Stimulated activated CD8-positive, alpha-beta memory T cell treated with anti-CD3 and anti-CD28 coated beads, Interleukin-15, amount 100 ng/mL, for 24 hours (primary cell): ENCODE results near the gene DGKI.

Experiments
- DNase-seq: peaks from one replicate; pipeline ENCODE4 v3.0.0-alpha.2; 2020; ENCODE audit warnings: low read depth

DGKI gene

DNA sequence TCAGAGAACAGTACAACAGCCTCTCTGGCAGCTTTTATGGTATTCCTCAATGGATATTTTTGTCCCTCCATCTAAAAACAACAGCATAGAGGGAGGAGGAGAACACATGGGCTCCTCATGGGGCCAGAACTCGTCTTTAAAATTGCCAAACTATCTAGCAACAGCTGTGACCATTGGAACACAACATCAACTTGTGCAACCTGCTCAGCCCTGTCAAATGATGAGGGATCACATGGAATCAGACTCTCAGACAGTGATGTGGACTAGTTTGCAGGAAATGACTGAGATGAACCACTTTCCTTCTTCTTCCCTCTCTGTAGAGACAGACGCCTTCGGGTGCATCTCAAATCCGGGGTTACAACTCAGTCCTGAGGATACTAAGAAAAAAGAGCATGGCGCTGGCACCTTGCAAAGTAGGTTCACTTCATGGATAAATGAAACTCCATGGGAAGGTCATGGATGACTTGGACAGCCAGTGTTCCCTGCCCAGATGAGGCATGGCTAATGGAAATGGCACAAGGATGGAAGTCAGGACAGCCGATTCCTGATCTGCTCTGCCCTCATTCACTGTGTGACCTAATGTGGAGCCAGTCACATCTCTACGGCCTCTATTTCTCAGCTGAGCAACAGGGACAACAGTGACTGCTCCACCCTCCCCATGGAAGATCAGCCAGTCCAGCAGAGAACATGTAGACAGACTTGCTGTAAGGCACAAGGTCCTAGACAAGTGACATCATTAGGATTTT, 24.6 kb upstream of the DGKI start:
- DNase-seq: no peak

- DNase-seq: no peak
Measured at GRCh38 chr7:137870684-137871083, 23.9 kb upstream of the DGKI start.

GRCh38 chr7:137870078-137870477, 23.3 kb upstream of the DGKI start:
- no peak for DNase-seq

GRCh38 chr7:137869260-137869659, 22.5 kb upstream of the DGKI start:
- no peak for DNase-seq

- DNase-seq: no peak
Measured at GRCh38 chr7:137867289-137867688, 20.5 kb upstream of the DGKI start.

- no peak for DNase-seq
Measured at GRCh38 chr7:137865764-137866163, 19.0 kb upstream of the DGKI start.

DNA sequence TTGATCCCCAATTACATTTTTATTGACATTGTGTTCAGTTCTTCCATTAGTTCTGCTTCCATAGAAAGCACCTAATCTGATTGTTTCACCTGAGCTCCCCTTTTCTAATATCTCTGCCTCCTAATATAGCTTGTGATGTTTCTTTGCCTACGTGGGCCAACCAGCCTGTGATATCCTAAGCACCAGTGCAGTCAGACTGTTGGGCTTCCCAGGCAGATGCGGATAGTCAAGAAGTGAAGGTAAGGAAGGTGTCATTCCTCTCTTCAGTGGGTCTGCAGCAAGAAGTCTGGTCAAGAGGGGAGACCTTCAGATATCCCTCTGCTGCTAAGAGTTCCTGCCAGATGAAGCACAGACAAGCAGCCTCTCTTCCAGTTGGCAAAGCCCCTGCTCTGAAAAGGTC, 16.2 kb upstream of the DGKI start:
- DNase-seq: no peak

DNA sequence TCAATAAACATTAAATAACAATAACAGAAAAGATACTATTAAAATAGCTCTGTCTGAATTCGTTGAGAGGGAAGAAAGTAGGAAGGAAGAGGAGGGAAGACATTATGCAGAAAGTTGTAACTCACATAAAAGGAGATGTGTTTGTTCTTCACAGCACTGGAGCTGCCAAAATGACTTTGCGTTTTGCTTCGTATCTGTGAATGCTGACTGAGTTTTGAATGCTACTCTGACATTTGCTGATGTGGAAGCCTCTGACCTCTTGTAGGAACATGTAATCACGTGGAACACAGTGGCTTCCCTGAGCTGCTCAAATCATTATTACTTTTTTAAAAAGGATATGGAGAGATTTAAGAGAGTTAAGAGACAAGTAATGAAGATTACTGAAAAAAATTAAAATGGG, 15.6 kb upstream of the DGKI start:
- no peak for DNase-seq

- DNase-seq: no peak
Measured at GRCh38 chr7:137860542-137860941, 13.8 kb upstream of the DGKI start.

DNA sequence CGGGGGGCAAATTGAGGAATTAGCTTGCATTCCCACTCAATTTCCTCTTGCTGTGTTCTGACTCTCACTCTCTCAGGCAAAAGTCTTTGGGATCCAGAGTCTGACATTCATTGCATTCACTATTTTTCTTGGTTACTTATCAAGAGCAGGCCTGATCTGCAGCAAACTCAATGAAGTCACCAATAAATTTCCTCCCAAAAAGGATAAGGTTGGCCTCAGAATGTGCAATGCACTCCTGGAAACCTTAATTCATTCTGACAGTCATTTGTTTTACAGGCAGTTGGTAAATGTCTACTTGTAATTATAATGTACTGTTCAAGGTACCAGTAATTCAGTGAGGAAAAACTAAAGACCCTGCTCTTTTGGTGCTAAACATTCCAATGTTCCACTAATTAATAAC, 6.3 kb upstream of the DGKI start:
- no peak for DNase-seq

DNA sequence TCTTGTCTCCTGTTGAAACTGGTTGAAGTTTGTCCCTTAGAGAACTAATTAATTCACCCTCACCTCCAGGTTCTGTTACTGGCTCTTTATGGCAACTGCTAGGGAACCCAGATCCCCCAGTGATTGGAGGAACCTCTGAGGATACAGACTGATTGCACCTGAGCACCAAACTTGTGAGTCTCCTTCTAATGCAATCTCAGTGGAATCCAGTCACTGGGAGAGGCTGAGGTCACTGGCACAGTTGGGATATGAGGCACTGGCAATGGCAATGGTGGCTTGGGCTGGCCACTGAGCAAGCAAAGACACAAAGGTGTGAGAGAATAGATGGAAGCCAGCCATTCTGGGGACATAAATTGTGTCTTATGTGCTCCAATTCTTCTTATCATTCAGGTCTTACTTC, 5.3 kb upstream of the DGKI start:
- DNase-seq: no peak

DNA sequence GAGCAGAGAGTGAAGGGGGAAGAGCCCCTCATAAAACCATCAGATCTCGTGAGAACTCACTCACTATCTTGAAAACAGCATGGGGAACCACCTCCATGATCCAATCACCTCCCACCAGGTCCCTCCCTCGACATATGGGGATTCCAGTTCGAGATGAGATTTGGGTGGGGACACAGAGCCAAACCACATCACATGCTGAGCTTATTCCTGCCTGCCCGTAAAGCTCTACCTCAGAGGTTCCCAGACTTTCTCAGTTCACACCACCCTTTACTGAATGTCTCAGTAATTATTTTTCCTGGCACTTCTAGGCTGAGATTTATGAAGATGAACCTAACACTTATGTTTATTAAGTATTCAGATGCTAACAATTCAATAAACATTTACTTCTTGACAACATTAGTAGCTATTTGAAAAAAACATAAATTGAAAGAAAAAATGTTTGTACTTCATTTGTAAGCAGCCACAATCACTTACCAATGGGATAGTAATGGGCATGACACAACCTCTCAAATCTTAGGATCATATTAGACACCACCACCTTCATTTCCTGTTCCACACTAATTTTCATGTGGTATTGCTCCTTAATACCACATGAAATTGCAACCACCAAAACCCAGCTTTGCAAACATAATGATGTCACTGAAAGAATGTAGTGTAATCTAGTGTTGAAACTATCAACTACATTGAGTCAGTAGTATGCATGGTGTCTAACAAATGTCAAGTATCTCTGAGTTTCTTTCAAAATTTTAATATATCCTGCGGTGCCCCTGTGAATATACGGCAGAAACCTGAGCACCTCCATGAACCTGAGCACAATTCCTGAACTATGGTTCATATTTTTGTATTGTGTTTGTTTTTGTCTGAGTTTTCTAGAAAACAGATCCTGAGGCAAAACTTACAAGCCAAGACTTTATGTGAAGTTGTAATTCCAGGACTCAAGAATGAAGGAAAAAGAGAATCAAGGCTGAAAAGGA, 4.5 kb upstream of the DGKI start:
- DNase-seq: no peak

- DNase-seq: no peak
Measured at GRCh38 chr7:137850571-137850970, 3.8 kb upstream of the DGKI start.

DNA sequence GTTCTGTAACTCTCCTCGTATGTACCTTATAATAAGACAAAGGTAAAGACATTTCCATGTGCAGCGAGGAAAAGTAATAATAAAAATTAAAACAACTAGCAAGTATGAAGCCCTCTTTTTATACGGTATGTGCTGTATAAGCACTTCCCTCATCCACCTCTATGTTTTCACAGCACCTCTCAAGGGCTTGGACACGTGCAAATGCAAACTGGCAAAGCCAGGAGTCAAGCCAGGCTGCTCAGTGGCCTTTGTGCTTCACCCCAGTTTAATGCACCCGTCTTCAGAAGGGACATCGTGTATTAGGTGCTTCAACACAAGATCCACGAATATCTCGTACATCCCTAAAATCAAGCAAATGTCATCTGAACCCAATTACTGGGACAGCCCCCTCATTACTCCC, 1.3 kb upstream of the DGKI start:
- DNase-seq: no peak

GRCh38 chr7:137847568-137848050, 835 bp upstream of the DGKI start:
- no peak for DNase-seq

- no peak for DNase-seq
Measured at GRCh38 chr7:137846549-137846826, 286 bp downstream of the DGKI start.

GRCh38 chr7:137844677-137845425, 1.9 kb downstream of the DGKI start:
- no peak for DNase-seq

DNA sequence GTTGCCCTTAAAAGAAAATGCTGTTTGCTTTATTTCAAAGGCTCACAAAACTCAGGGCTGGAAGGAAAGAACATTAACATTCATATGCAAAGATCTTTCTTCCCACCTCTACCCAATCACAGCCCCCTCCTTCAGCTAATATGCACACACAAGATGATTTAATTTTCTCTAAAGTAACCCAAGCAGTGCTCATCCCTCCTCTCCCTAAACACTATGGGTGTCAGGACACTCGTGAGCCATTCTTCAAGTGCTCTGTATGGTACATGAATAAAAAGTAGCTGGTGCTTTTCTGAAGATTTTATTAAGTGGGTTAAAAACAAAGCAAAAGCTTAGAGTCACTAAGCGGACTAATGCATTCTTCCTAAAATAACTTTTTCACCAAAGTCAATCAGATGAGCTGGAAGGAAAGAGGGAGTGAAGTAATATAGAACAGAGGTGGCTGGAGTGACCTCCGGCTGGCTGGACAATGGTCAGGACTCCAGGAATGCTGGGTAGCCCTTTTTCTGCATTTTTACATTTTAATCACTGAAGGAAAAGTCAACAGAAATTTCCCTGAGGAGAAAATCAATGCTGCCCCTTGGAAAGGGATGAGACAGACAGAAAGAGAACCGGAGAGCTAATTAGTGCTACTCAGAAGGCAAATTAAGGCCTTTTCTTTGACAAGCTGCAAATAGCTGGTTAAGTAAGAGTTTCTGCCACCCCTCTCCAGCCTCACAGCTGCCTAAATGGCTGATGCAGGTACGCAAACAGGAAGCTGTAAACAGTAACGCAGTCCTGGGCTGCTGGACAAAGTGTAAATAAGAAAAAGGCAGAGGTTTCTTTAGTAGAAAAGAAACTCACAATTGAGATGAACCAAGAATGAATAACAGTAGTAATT, 6.6 kb downstream of the DGKI start:
- DNase-seq: no peak

- DNase-seq: no peak
Measured at GRCh38 chr7:137838706-137839315, 8.0 kb downstream of the DGKI start.

DNA sequence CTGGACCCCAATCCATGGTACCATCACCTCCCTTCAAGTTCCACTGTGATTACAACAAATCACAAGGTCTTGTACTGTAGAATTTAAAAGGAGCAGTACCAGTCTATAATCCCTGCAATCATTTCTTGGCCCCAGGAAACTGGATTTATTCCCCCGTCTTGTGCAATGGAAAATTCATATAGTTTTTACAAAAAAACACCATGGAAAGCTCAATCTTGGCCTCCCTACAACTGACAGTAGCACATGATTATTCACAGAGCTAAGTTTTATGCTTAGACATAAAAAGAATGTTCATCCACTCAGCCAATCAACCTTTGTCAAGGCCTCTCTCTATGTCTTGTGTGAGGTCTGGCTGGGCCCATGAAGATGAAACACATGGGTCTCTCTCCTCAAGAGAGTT, 10.2 kb downstream of the DGKI start:
- no peak for DNase-seq

- no peak for DNase-seq
Measured at GRCh38 chr7:137836113-137836509, 10.7 kb downstream of the DGKI start.
